Measurements from ENCODE around the gene EFS.

EFS gene

GRCh38 chr14:23377573-23378563 lies 12.9 kb upstream of the EFS start:
- DNase-seq = no peak

- DNase-seq = no peak
Measured at GRCh38 chr14:23377198-23377550, 12.2 kb upstream of the EFS start.

- DNase-seq = no peak
Measured at GRCh38 chr14:23376482-23377197, 11.7 kb upstream of the EFS start, which contains the start of gene CMTM5. Gene CMTM5, plus strand, starts transcription at chr14:23377046. Its CDS starts 206 bp downstream, at chr14:23377252.

- DNase-seq = no peak
Measured at GRCh38 chr14:23375527-23376251, 10.7 kb upstream of the EFS start.

- DNase-seq = no peak
Measured at GRCh38 chr14:23373041-23373440, 8.1 kb upstream of the EFS start.

- DNase-seq = no peak
Measured at GRCh38 chr14:23372509-23372908, 7.5 kb upstream of the EFS start, which contains the start of gene IL25. Gene IL25, plus strand, starts transcription at chr14:23372809.

- DNase-seq = no peak
Measured at GRCh38 chr14:23371865-23372264, 6.9 kb upstream of the EFS start.

- no peak for DNase-seq
Measured at GRCh38 chr14:23370221-23370620, 5.2 kb upstream of the EFS start.

- DNase-seq = no peak
Measured at GRCh38 chr14:23366426-23366921, 1.5 kb upstream of the EFS start.

- no peak for DNase-seq
Measured at GRCh38 chr14:23365732-23366425, 907 bp upstream of the EFS start.

- DNase-seq = no peak
Measured at GRCh38 chr14:23364164-23365035, 572 bp downstream of the EFS start.

- DNase-seq = no peak
Measured at GRCh38 chr14:23362200-23362599, 2.8 kb downstream of the EFS start.

- DNase-seq = no peak
Measured at GRCh38 chr14:23361763-23362162, 3.2 kb downstream of the EFS start.

GRCh38 chr14:23361320-23361719 lies 3.7 kb downstream of the EFS start:
- no peak for DNase-seq

GRCh38 chr14:23360496-23360895 lies 4.5 kb downstream of the EFS start:
- no peak for DNase-seq

- no peak for DNase-seq
Measured at GRCh38 chr14:23359722-23360447, 5.1 kb downstream of the EFS start.

- no peak for DNase-seq
Measured at GRCh38 chr14:23359167-23359626, 5.8 kb downstream of the EFS start.

GRCh38 chr14:23358553-23359166 lies 6.3 kb downstream of the EFS start:
- no peak for DNase-seq

- DNase-seq = no peak
Measured at GRCh38 chr14:23358042-23358441, 6.9 kb downstream of the EFS start.

GRCh38 chr14:23357261-23357660 lies 7.7 kb downstream of the EFS start:
- no peak for DNase-seq

All from activated gamma-delta T cell (primary cell).